Medulla oblongata (tissue), 1 donor: ENCODE results near the gene BBX.
"Not testable (repeated sequence)": the region's sequence is repeated elsewhere in the genome, so short reads cannot be mapped to it uniquely, and the experiment has no call there.

Experiments
- DNase-seq: peaks from one replicate; pipeline ENCODE4 v3.0.0-alpha.2; 2015; ENCODE audit errors: extremely low spot score

Gene BBX

GRCh38 chr3:107542665-107543064 lies 19.9 kb downstream of the BBX start:
- DNase-seq = no peak

GRCh38 chr3:107543666-107544065 lies 20.9 kb downstream of the BBX start:
- peak; percentile 80 for DNase-seq

DNA sequence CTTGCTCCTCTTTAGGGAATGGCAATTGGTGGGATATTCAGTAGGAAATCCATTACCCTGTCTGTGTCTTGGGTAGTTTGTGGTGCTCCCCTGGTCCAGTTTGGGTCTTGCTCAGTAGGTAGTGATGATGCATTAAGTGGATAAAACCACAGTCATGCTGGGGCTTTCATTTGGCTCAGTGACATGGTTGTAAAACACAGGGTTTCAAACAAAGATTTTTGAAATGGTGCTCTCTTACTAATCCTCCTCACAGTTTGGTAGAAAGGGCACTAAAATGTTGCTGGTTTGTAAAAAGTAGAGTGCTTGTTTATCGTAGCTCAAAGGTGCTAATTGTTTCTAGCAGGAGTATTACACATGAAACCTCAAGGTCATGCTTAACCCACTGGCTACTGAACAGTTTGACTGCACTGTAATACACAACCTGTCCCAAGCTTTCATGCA lies 22.9 kb downstream of the BBX start:
- no peak for DNase-seq

DNA sequence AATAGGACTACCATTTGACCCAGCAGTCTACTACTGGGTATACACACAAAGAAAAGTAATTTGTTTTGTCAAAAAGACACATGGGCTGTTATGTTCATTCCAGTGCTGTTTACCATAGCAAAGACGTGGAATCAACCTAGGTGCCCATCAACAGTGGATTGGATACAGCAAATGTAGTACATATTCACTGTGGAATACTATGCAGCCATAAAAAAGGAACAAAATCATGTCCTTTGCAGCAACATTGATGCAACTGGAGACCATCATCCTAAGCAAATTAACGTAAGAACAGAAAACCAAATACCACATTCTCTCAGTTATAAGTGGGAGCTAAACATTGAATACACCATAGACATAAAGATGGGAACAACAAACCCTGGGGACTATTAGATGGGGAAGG lies 25.8 kb downstream of the BBX start:
- DNase-seq = no peak

- no peak for DNase-seq
Observed at GRCh38 chr3:107555359-107555758, 32.6 kb downstream of the BBX start.

DNA sequence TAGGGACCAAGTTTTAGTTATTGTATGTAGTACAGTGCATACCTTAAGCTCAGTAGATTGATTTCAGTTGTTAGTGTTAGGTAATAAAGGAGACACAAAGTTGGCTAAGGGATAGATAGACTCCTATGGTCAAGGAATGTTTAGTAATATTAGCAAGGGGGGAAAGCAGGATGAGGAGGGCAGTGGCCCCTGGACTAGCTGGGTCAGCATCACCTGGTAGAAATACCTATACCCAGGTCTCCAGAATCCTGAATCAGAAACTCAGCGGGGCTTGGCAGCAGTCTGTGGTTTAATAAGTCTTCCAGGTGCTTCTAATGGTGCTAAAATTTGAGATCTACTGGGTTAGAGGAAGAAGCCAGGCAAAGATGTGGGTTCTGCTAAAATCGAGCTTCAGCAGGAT lies 35.0 kb downstream of the BBX start:
- no peak for DNase-seq

GRCh38 chr3:107560166-107560565 lies 37.4 kb downstream of the BBX start:
- no peak for DNase-seq

DNA sequence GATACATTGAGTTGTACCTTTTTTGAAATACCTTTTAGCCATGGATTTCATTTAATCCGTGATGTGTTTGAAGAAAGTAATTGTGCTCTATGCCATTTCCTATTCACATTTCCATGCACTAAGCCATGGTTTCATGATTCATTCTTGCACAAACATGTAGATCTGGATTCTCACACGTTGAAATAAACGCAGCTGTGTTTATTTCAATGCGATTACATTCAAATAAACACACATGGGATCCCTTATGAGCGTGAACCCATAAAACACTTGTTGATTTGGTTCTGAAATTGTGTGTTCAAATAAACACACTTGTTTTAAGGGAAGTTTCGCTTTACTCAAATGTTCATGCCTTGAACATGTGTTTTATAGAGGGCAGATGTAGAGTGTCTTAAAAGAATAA lies 39.2 kb downstream of the BBX start:
- DNase-seq = no peak

- DNase-seq = no peak
Observed at GRCh38 chr3:107562969-107563529, 40.3 kb downstream of the BBX start.

DNA sequence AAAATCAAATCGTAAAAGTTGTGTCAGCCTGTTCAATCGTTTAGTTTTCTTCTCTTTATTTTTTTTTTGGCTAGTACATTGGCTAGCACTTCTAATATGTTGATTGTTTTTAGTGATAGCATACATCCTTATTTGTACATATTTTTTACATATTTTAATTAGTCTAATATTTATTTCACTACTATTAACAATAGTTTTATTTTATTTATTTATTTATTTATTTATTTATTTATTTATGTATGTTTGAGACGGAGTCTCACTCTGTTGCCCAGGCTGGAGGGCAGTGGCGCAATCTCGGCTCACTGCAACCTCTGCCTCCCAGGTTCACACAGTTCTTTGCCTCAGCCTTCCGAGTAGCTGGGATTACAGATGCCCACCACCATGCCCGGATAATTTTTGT lies 42.5 kb downstream of the BBX start:
- not testable (repeated sequence) for DNase-seq

- DNase-seq = not testable (repeated sequence)
Observed at GRCh38 chr3:107571089-107571488, 48.3 kb downstream of the BBX start.

DNA sequence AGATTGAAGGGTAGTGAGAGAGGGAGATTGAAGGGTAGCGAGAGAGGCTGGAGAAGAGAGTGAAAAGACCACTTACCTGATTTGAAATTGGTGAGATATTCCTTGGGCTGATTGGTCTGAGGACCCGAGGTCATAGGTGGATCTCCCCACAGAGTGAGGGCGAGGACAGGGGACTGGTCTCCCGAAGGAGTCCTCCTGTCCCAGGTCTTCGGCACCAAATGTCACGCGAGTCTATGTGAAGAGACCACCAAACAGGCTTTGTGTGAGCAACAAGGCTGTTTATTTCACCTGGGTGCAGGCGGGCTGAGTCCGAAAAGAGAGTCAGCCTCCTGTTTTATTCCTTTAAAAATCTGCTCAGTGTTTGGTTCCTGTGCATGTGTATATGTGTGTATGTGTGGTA lies 48.7 kb downstream of the BBX start:
- not testable (repeated sequence) for DNase-seq

GRCh38 chr3:107574650-107575049 lies 51.9 kb downstream of the BBX start:
- DNase-seq = peak; percentile 72

DNA sequence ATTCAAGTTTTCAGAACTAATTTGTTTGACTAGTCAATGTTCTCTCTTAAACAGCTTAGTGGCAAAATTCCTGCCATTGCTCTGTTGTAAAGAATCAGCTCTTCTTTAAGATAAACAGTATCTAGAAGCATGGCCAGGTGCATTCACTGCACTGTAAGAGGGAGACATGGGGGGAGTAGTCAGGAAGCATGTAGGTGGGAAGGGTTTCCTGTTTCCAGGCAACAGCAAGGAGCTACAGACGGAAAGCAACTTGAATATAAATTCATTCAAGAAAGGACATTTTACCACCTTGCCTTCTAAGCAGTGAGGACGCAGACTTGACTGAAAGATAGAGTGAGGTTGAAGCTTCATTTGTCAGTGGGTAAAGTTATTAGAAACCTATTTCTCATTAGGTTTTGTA lies 55.3 kb downstream of the BBX start:
- no peak for DNase-seq

DNA sequence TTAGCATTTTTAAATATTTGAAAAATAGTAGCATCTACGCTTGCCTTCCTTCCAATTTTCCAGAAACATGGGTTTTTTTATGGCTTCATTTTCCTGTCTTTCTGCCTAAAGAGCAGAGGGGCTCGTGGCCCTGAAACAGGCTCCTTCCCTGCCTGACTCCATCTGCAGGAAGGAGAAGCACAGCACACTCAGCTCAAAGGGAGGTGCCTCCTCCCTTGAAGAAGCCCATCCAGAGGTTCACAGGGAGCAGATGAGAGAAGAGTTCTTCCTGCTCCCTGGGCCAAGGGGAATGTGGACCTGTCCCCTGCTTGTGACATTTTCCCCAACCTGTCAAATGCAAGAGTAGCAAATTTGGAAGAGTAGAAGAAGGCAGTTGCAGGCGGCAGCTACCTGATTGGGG lies 55.8 kb downstream of the BBX start:
- no peak for DNase-seq

DNA sequence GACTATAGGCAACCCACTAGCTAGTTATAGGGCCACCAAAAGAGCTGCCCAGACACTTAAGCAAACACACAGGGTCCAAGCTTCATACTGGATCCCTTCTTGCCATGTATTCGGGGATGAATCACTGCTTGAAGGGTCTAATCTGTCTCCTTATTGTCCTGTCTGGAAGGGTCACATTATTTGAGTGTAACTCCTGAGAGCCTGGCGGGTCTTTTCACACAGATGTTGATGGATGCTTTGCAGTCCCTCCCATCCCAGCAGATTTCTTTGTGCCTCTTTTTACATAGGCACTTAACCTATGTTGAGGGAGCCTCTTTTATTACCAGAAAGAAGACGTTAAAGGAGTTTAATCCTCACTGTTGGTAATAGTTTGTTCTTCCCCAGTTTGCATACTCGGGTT lies 56.6 kb downstream of the BBX start:
- no peak for DNase-seq

- no peak for DNase-seq
Observed at GRCh38 chr3:107581230-107581629, 58.5 kb downstream of the BBX start.

GRCh38 chr3:107588217-107588616 lies 65.5 kb downstream of the BBX start:
- DNase-seq = no peak

DNA sequence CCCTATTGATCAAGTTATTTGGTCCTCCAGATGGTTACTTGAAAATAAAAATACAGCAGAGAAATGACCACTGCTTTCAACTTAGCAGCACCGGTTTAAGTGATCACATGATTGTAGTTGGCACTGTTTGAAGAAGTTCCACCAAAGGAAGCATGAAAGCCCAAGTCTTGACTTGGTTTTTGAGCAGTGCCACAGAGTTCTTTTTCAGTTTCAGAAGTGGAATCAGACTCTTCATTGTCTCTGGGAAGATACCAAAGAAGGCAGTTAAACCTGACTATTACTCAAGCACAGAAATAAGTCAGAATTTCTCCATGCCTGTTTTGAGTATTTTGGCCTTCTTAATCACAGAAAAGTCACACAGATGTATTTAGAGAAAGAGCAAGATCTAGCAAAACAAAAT lies 66.7 kb downstream of the BBX start:
- DNase-seq = no peak

DNA sequence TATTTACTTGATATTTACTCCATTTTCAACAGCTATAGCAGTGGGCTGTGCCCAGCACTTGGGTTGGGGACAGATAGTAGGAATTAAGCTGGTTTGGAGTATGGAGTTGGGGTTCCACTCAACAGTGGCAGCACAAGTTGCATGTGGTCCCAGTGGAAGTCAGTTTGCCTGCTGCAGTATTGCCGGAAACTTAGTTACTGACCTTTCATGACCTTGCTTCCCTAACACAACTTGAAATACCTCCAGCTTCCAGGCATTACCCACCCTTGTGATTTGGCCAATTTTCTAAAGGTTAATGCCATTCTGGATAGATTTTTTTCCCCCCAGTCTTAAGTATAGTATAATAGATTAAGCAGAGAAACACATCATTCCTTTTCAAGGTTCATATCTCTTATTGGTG lies 68.0 kb downstream of the BBX start:
- DNase-seq = no peak

GRCh38 chr3:107592073-107592472 lies 69.3 kb downstream of the BBX start:
- DNase-seq = no peak

GRCh38 chr3:107594870-107595269 lies 72.1 kb downstream of the BBX start:
- DNase-seq = no peak

DNA sequence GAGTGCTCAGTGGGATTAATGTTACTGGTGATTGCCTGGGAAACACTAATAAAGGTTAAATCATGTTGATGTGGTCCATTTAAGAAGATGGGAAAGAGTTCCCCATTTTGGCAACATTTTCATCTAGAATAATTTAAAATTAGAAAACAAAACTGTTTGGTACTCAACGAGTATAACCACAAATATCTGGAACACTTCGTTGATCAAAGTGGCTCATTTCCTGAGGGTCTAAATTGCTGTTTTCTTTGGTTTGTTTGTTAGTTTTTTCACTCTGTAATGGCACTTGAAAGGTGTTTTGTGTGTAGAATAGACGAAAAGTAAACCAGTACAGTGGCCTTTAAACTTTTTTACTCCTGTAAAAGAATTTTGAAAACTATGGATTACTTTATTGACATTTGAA lies 73.9 kb downstream of the BBX start:
- DNase-seq = no peak
